T1000 (cell line): Measurements from ENCODE around the gene FUOM.
"Not testable (repeated sequence)": the region's sequence is repeated elsewhere in the genome, so short reads cannot be mapped to it uniquely, and the experiment has no call there.

Source experiments
- DNase-seq: peaks from one replicate; lab custom pipeline; 2025; ENCODE audit warnings: mixed read lengths; lab: John Stamatoyannopoulos, UW

FUOM gene

GRCh38 chr10:133388236-133388972 is 30.6 kb upstream of the FUOM start:
- no peak for DNase-seq

- DNase-seq: not testable (repeated sequence)
These were observed 29.1 kb upstream of the FUOM start for GRCh38 chr10:133386951-133387350.

- no peak for DNase-seq
These were observed 27.4 kb upstream of the FUOM start for GRCh38 chr10:133385214-133385613.

DNA sequence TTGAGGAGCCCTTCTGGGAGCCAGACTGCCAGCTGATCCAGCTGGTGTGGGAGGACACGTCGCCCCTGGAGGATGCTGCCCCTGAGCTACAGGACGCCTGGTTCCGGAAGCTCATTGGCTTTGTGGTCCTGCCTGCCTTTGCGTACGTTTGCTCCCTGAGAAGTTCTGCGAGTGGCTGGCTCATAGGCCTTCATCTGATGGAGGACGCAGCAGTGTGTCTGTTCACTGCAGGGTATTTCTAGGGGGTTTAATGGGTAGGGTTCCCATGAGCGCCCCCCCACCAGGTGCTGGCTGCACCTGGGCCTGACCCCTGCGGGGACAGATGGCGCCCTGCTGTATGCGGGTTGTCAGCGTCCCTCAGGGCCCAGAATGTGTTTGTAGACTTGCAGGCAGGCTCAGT is 26.3 kb upstream of the FUOM start:
- DNase-seq: no peak

DNA sequence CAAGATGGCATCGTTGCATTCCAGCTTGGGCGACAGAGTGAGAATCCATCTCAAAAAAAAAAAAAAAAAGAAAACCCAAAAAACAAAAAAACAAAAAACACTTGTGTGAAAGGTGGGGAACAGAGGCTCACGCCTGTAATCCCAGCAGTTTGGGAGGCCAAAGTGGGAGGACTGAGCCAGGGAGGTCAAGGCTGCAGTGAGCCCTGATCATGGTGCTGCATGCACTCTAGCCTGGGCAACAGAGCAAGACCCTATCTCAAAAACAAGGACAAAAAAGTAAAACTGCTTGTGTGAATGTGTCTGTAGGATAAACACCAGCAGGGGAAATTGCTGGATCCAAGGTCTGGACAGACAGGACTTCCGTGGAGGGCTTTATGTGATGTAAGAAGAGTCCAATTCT is 25.7 kb upstream of the FUOM start:
- no peak for DNase-seq

- DNase-seq: no peak
These were observed 23.2 kb upstream of the FUOM start for GRCh38 chr10:133381036-133381435.

DNA sequence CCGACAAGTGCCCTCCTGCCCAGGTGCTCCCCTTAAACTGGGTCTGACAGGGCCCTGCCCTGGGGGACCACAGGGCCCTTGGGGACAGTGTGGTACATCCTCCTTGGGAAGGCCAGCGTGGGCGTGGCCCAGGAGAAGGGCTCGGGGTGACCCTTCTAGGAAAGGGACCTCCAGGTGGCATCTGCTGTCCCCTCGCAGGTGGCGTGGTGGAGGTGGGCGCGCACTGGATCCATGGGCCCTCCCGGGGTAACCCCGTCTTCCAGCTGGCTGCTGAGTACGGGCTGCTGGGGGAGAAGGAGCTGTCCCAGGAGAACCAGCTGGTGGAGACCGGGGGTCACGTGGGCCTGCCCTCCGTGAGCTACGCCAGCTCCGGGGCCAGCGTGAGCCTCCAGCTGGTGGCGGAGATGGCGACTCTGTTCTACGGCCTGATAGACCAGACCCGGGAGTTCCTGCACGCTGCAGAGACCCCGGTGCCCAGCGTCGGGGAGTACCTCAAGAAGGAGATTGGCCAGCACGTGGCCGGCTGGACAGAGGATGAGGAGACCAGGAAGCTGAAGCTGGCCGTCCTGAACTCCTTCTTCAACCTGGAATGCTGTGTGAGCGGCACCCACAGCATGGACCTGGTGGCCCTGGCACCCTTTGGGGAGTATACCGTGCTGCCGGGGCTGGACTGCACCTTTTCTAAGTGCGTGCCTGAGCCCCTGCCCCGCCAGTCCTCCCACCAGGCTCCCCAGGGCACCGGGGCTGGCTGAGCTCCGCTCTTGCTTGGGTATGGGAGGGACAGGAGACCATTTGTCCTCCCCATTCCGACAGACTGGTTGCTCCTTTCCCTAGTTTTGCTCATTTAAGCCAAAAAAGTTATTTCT is 22.2 kb upstream of the FUOM start:
- no peak for DNase-seq

DNA sequence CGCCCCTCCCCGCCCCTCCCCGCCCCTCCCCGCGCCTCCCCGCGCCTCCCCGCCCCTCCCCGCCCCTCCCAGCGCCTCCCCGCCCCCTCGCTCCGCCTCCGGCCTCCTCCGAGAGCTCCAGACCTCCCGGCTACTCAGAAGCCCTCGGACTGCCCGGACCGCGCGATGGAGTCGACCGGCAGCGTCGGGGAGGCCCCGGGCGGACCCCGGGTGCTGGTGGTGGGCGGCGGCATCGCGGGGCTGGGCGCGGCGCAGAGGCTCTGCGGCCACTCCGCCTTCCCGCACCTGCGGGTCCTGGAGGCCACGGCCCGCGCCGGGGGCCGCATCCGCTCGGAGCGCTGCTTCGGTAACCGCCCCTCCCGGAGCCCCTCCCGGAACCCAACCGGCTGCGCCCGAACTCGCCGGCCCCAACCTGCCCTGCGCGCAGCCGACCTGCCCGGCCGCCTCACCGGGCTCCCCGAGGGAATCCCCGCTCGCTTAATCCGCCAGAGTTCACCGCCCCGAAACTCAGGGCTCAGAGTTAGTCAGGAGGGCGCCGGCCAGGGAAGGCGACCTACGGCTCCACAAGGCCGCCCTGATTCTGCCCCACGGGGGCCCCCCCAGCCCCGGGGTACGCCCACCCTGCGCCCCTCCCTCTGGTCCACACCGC is 21.5 kb upstream of the FUOM start, which contains the start of gene PAOX:
TSS of gene PAOX (plus strand) at position 111 of the 649 bp plus-strand sequence. CDS start at position 166, 55 bp downstream.
- DNase-seq: peak; percentile 36

DNA sequence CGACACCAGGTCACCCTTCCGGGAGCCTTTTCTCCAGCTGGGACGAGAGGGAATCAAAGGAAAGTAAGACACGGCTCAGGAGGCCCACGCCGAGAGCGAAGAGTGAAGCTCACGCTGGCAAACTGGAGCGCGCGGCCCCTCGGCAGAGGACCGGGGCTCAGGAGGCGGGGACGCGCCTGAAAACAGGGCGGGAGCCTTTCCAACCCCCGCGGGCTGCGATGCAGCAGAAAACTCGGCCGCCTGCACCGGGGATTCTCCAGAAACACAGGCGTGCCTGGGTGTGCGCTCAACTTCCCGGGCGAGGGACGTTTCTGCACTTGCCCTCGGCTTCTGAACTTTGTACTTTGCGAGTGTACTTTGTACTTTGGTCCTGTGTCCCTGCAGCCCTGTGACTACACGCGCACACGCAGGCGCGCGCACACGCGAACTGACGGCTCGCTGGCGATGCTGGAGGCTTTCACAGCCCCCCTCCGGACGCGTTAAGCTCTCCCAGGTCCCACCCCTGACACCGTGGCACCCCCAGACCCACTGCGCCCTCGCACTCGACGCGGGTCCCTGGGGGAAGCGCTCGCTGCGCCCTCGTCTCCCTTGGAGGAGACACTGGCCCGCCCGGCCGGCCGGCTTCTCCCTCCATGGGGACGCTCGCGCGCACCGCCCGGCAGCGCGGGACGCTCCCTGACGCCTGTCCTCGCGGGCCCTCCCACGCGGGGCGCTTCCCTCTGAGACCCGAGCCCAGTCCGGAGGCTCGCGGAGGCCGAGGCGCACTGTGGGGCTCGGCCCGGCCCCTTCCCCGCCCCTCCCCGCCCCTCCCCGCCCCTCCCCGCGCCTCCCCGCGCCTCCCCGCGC is 20.7 kb upstream of the FUOM start:
- DNase-seq: peak; percentile 51

DNA sequence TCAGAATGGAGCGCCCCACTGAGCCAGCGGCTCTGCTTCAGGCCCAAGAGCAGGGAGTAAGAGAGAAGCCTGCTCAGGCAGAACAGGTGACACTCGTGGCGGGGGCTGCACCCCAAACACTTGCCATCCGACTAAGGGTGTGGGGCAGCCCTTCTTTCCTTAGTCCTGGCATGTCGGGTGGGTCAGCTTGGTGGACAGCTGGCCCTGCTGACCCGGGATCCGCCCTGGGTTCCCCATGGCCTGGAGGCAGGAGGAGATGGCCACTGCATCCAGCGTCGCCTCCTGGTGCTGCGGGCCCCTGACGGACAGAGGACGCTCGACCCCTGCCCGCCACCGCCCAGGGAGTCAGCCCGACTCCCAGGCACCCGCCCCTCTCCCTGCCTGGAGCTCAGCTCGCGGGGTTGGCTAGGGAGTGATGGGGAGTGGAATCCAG is 20.0 kb upstream of the FUOM start:
- no peak for DNase-seq

- no peak for DNase-seq
These were observed 19.4 kb upstream of the FUOM start for GRCh38 chr10:133377025-133377817.

- DNase-seq: not testable (repeated sequence)
These were observed 18.4 kb upstream of the FUOM start for GRCh38 chr10:133376183-133376582.

GRCh38 chr10:133375357-133376115 is 17.7 kb upstream of the FUOM start:
- no peak for DNase-seq

- DNase-seq: peak; percentile 93
These were observed 15.6 kb upstream of the FUOM start, which contains the start of gene ECHS1 for GRCh38 chr10:133373174-133374090. Gene ECHS1 (minus strand): TSS chr10:133373354. CDS start chr10:133373333, 21 bp downstream.

GRCh38 chr10:133372507-133372906 is 14.7 kb upstream of the FUOM start:
- no peak for DNase-seq

GRCh38 chr10:133370030-133370786 is 12.4 kb upstream of the FUOM start:
- DNase-seq: no peak

DNA sequence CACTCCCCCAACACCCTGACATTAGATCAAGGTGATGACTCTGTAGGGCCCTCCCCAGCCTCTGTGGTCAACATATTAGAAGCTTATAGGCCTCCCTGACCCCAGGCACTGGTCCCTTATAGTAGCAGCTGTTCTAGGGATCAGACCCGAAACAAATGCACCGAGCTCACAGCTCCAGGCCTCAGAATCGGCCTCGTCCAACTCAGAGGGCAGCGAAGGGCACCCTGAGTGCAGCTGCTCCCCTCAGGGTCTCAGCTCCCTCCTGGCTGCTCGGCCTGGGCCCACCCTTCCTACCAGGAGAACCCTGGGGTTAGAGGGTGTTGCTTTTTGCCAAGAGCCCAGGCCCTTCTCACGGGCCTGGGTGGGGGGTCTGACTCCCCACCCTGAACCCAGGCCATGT is 10.3 kb upstream of the FUOM start:
- DNase-seq: no peak

GRCh38 chr10:133367461-133367860 is 9.6 kb upstream of the FUOM start:
- DNase-seq: not testable (repeated sequence)
